Suprapubic skin (tissue), 4 donors: Measurements from ENCODE around the gene IBA57.

ENCODE experiments used
- CTCF ChIP-seq, 2 donors: fragments of 200-600 bp in 1 of 2; fragments of 450-650 bp in 1 of 2; sonication (generic) in 1 of 2; IDR thresholded peaks; one replicate each; pipeline ENCODE4 v1.5.1; 2016 to 2019; ENCODE audit warnings: antibody characterized with exemption in 2 of 2, mild to moderate bottlenecking in 1 of 2, moderate library complexity in 1 of 2
- EP300 ChIP-seq: sonication (generic); formaldehyde crosslinking; IDR thresholded peaks from one replicate; pipeline ENCODE4 v1.6.1; 2017; ENCODE audit warnings: antibody characterized with exemption
- POLR2A ChIP-seq, 2 donors: fragments of 450-650 bp; IDR thresholded peaks; one replicate each; pipeline ENCODE4 v1.6.1; 2017; ENCODE audit warnings: antibody characterized with exemption in 2 of 2, mild to moderate bottlenecking in 2 of 2, moderate library complexity in 2 of 2
- POLR2AphosphoS5 ChIP-seq, 3 donors: sonication (generic); formaldehyde crosslinking; IDR thresholded peaks; one replicate each; pipeline ENCODE4 v1.6.1; 2017; ENCODE audit warnings: antibody characterized with exemption in 3 of 3

DNA sequence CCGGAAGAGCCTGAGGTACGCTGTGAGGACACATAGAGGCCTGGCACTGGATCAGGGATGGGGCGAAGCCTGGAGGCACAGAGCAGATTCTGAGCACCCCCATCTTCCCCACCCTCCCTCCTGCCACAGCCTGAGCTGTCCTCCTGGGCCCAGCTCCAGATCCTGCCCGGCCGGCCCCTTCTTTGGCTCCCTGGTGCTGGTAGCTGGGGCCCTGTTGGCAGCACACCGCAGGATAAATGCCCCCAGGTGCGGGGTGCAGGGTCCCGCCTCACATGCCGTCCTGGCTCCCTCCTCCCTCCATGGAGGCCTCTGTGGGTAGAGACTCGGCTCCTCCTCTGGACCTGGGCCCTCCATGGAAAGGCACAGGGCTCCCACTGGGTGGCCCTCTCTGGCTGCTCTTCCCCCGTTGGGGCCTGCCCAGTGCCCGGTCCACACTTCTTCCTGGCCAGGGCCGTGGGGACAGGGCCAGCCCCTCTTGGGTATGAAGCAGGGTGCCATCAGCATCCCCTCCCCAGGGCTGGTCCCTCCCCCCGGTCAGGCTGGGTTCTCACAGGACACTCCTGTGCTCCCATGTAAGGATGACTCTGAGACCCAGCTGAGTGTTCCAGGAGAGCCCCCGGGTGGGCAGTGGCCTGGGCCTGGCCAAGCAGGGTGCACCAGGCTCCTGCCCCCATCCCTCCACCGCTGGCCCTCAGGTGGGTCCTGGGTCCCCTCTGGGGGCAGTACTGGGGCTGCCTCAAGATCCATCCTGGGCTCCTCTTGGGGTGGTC lies 41.2 kb downstream of the IBA57 start:
- TF ChIP-seq POLR2AphosphoS5 (IDR thresholded peaks at IDR 0.05), result no peak
- TF ChIP-seq CTCF (IDR thresholded peaks at IDR 0.05), result no peak
- no peak for TF ChIP-seq POLR2A (IDR thresholded peaks at IDR 0.05)
- TF ChIP-seq EP300, result no peak
